Measurements from ENCODE around the gene OR2V2. TPM values are rescaled to one million over a fixed set of nuclear protein-coding genes. Genes with fewer than 3 reads are reported as not detected.

OR2V2 gene
- total RNA-seq, 4 donors from 2014 or later: 0.08 TPM; not detected in 3

DNA sequence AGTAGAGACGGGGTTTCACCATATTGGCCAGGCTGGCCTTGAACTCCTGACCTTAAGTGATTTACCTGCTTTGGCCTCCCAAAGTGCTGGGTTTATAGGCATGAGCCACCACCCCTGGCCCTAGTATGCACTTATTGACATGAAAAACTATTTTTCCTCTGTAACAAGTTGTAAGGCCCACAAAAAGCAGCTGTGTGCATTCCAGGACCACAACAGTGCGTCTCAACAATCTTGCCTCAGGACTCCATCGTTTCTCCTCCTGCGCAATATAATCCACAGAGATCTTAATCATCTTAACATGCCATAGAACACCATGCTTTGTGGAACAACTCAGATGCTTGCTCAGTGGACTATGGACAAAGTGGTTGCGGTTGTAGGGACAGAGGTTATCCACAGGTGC, 26.6 kb upstream of the OR2V2 start:
- TF ChIP-seq POLR2AphosphoS5 (IDR thresholded peaks at IDR 0.05) (no peak), POLR2A (IDR thresholded peaks at IDR 0.05) (no peak), EP300 (IDR thresholded peaks at IDR 0.05) (no peak)
- TF ChIP-seq, protein P1, sequence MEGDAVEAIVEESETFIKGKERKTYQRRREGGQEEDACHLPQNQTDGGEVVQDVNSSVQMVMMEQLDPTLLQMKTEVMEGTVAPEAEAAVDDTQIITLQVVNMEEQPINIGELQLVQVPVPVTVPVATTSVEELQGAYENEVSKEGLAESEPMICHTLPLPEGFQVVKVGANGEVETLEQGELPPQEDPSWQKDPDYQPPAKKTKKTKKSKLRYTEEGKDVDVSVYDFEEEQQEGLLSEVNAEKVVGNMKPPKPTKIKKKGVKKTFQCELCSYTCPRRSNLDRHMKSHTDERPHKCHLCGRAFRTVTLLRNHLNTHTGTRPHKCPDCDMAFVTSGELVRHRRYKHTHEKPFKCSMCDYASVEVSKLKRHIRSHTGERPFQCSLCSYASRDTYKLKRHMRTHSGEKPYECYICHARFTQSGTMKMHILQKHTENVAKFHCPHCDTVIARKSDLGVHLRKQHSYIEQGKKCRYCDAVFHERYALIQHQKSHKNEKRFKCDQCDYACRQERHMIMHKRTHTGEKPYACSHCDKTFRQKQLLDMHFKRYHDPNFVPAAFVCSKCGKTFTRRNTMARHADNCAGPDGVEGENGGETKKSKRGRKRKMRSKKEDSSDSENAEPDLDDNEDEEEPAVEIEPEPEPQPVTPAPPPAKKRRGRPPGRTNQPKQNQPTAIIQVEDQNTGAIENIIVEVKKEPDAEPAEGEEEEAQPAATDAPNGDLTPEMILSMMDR (IDR thresholded peaks at IDR 0.05): no peak
- 74 to 77% methylated on average over 5 of the region's 5 CpGs for WGBS, 2 donors (ENCODE audit: low coverage in 1 of 2)
- no peaks in the 10 kb centered on the region for H3K9me3 ChIP-seq
- H3K27me3 ChIP-seq: peaks cover 98% of the 10 kb centered on the region
- no peak overlapping the region for H3K4me3 ChIP-seq
- no peaks in the 10 kb centered on the region for H3K4me1 ChIP-seq
- ATAC-seq: no peak
- H3K27ac ChIP-seq: no peak overlapping the region
- H3K36me3 ChIP-seq: no peaks in the 10 kb centered on the region

DNA sequence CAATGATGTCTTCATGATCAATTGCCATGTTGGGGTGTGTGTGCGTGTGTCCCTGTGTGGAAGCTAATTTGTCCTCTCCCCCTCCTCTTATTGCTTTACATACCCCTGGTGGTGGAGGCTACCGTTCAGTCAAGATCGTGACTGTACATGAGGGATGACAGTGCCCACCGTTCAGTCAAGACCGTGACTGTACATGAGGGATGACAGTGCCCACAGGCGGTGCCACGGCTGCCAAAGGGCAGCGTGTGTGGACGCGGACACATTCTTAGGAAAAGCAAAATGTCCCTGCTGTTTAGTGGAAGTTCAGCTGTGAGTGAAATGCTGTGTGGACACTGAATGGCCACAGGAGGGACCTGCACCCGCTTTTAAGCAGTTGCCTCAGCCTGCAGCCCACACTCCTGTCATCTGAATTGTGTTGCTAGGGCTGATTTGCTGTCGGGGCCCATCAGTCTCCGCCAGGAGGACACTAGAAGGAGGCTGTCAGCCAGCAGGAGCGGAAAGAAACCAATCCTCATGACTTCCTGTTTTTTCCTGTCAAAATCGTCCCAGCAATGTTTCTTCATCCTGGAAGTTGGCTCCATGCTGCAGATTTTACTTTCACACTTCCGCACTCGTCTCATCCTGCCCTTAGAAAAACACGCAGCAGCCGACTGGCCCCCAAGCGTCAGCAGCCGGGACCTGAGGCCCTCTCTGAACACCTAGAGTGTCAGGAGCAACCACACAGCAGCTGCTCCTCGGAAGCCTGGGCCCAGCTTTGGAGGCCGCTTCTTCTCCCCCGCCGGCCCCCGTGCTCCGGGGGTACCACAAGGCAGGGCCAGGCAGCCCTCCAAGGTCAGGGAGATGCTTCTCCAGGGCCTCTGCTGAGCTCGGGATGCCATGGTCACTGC, 25.5 kb upstream of the OR2V2 start:
- TF ChIP-seq EP300 (IDR thresholded peaks at IDR 0.05): no peak
- no peak for TF ChIP-seq POLR2A (IDR thresholded peaks at IDR 0.05)
- TF ChIP-seq POLR2AphosphoS5 (IDR thresholded peaks at IDR 0.05): no peak
- TF ChIP-seq, protein P1 (IDR thresholded peaks at IDR 0.05): no peak
- Histone ChIP-seq H3K4me3 (no peak overlapping the region), H3K27ac (no peak overlapping the region), H3K9me3 (no peaks in the 10 kb centered on the region), H3K36me3 (no peaks in the 10 kb centered on the region), H3K27me3 (peaks cover 98% of the 10 kb centered on the region), H3K4me1 (no peaks in the 10 kb centered on the region)
- ATAC-seq: peak; percentile 72
- WGBS, 2 donors (ENCODE audit: low coverage in 1 of 2): 53 to 57% methylated on average over 7 to 22 of the region's 28 CpGs

DNA sequence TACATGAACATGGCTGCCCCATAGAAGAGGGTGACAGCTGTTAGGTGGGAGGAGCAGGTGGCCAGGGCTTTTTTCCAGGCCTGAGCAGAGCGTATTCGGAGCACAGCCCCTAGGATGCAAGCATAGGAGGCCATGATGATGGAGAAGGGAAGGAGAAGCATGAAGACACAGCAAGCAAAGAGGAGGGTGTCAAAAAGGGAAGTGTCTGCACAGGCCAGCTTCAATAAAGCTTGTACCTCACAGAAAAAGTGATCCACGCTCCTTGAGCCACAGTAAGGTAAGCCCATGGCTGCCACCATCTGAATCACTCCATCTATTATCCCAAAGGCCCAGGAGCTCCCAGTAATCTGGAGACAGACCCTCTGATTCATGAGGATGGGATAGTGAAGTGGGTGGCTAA, 22.9 kb upstream of the OR2V2 start:
- no peaks in the 10 kb centered on the region for H3K9me3 ChIP-seq
- H3K27me3 ChIP-seq: peaks cover 98% of the 10 kb centered on the region
- H3K27ac ChIP-seq: no peak overlapping the region
- H3K4me3 ChIP-seq: no peak overlapping the region
- no peaks in the 10 kb centered on the region for H3K4me1 ChIP-seq
- WGBS, 2 donors (ENCODE audit: low coverage in 1 of 2): 33 to 47% methylated on average over 1 to 3 of the region's 3 CpGs
- no peak for ATAC-seq
- H3K36me3 ChIP-seq: no peaks in the 10 kb centered on the region
- TF ChIP-seq, protein P1 (IDR thresholded peaks at IDR 0.05): no peak
- TF ChIP-seq POLR2A (IDR thresholded peaks at IDR 0.05) (no peak), POLR2AphosphoS5 (IDR thresholded peaks at IDR 0.05) (no peak), EP300 (IDR thresholded peaks at IDR 0.05) (no peak)

DNA sequence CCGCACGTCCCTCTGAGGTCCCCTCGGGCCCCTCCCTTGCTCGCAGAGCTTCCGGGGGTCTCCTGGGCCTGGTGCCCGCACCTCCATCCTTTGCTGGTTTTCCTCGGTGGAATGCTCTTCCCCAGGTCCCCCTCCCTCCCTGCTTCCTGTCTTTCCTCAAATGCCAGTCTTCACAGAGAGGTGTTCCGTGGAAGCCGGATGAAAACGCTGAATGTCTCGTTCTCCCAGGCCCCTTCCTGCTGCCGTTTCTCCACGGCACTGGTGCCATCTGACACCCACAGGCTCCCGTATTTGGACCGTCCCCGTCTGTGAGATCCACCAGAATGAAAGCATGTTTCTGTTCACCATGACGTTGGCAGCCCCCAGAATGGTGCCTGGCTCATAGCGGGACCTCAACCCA, 20.5 kb upstream of the OR2V2 start:
- Histone ChIP-seq H3K36me3 (no peaks in the 10 kb centered on the region), H3K4me3 (no peak overlapping the region), H3K9me3 (no peaks in the 10 kb centered on the region), H3K27ac (no peak overlapping the region), H3K4me1 (no peaks in the 10 kb centered on the region), H3K27me3 (peaks cover 97% of the 10 kb centered on the region)
- WGBS, 2 donors (ENCODE audit: low coverage in 1 of 2): 61 to 80% methylated on average over 1 to 18 of the region's 18 CpGs
- ATAC-seq: no peak
- TF ChIP-seq POLR2AphosphoS5 (IDR thresholded peaks at IDR 0.05) (no peak), EP300 (IDR thresholded peaks at IDR 0.05) (no peak), POLR2A (IDR thresholded peaks at IDR 0.05) (no peak)
- TF ChIP-seq, protein P1 (IDR thresholded peaks at IDR 0.05): no peak

DNA sequence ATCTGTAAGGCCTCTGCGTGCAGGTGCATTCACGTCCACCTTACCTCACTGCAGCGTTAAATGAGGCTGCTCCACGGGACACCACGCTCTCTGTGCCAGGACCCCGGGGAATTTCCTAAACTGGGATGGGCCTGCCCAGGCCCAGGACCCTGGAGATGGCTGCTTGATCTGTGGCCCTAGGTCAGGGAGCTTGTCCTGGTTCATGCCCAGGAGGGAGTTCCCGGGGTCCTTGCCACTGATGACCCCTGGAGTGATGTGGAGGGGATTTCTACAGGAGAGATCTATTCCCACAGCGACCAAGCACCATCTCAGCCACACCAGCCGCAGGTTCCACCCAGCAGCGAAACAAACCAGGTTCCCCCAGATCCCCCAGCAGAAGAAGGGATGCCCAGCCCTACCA, 19.9 kb upstream of the OR2V2 start:
- no peak overlapping the region for H3K27ac ChIP-seq
- no peak overlapping the region for H3K4me3 ChIP-seq
- TF ChIP-seq POLR2A (IDR thresholded peaks at IDR 0.05): no peak
- TF ChIP-seq POLR2AphosphoS5 (IDR thresholded peaks at IDR 0.05): no peak
- TF ChIP-seq EP300 (IDR thresholded peaks at IDR 0.05): no peak
- TF ChIP-seq, protein P1 (IDR thresholded peaks at IDR 0.05): no peak
- no peaks in the 10 kb centered on the region for H3K36me3 ChIP-seq
- WGBS, 2 donors (ENCODE audit: low coverage in 1 of 2): 90 to 93% methylated on average over 3 to 4 of the region's 10 CpGs
- ATAC-seq: no peak
- H3K27me3 ChIP-seq: peaks cover 97% of the 10 kb centered on the region
- H3K9me3 ChIP-seq: no peaks in the 10 kb centered on the region
- no peaks in the 10 kb centered on the region for H3K4me1 ChIP-seq

Measured in gastroesophageal sphincter (tissue), 4 donors.